B cell (primary cell): ENCODE data around the gene AGPAT3. TPM values are rescaled to one million over a fixed set of nuclear protein-coding genes. Genes with fewer than 3 reads are reported as not detected.

Source experiments
- ATAC-seq: fragments of 200-7000 bp; cut with Tn5 transposase; one replicate; pipeline ENCODE4 v1.10.0; 2021; ENCODE audit warnings: low read depth, mild to moderate bottlenecking, moderate number of reproducible peaks, moderate library complexity
- CTCF ChIA-PET: fragments of 350-600 bp; sonication (Branson Sonifier 250); formaldehyde crosslinking; loops from one replicate; lab custom pipeline; 2021; ENCODE audit warnings: antibody characterized with exemption, inconsistent platforms; lab: Charles Lee
- POLR2A ChIA-PET: fragments of 350-600 bp; sonication (Branson Sonifier 250); formaldehyde crosslinking; loops from one replicate; lab custom pipeline; 2021; ENCODE audit warnings: antibody characterized with exemption; lab: Charles Lee
- DNase-seq: peaks from one replicate; pipeline ENCODE4 v3.0.0; 2013
- H2AFZ ChIP-seq: 2 replicates; pipeline ENCODE4 v1.6.1; 2012; ENCODE audit warnings: mild to moderate bottlenecking, low read depth, low read length; ENCODE audit not compliant: insufficient read depth, poor library complexity, severe bottlenecking
- H3K27ac ChIP-seq, 2 donors: 1 replicate in 1 of 2; 2 replicates in 1 of 2; pipeline ENCODE4 v1.5.1; 2012 to 2013; ENCODE audit warnings: low read length in 2 of 2, mild to moderate bottlenecking in 2 of 2, moderate library complexity in 1 of 2
- H3K27me3 ChIP-seq, 4 experiments: fragments of 200-600 bp in 1 of 4; sonication (generic) in 1 of 4; replicated peaks in 1 of 4; 1 replicate in 2 of 4; 2 replicates in 2 of 4; pipeline versions ENCODE4 v1.6.1 to v1.7.0; 2013 to 2016; ENCODE audit warnings: low read length in 3 of 4, mild to moderate bottlenecking in 2 of 4, mixed read lengths in 1 of 4, moderate library complexity in 1 of 4; ENCODE audit not compliant: insufficient read depth in 4 of 4, control insufficient read depth in 3 of 4; ENCODE audit errors: control extremely low read depth in 1 of 4
- H3K36me3 ChIP-seq, 2 experiments: replicated peaks in 1 of 2; 1 replicate in 1 of 2; 2 replicates in 1 of 2; pipeline versions ENCODE4 v1.6.1 to v1.7.1; 2013; ENCODE audit warnings: low read length in 1 of 2; ENCODE audit not compliant: insufficient read depth in 2 of 2, control insufficient read depth in 1 of 2; ENCODE audit errors: control extremely low read depth in 1 of 2, extremely low read depth in 1 of 2
- H3K4me1 ChIP-seq, 2 donors: fragments of 200-600 bp in 1 of 2; sonication (generic) in 1 of 2; 1 replicate in 1 of 2; 2 replicates in 1 of 2; pipeline versions ENCODE4 v1.5.1 to v1.6.1; 2013 to 2017; ENCODE audit warnings: low read length in 2 of 2; ENCODE audit not compliant: control insufficient read depth in 2 of 2, insufficient read depth in 2 of 2
- H3K4me2 ChIP-seq: replicated peaks from 2 replicates; pipeline ENCODE3; 2012; ENCODE audit warnings: mild to moderate bottlenecking, low read depth, low read length; ENCODE audit not compliant: poor library complexity, severe bottlenecking
- H3K4me3 ChIP-seq, 5 experiments: fragments of 200-600 bp in 1 of 5; sonication (generic) in 1 of 5; 1 replicate in 3 of 5; 2 replicates in 2 of 5; pipeline versions ENCODE4 v1.5.1 to v1.7.0; 2011 to 2016; ENCODE audit warnings: low read length in 4 of 5, mild to moderate bottlenecking in 4 of 5, low read depth in 2 of 5, control low read depth in 1 of 5, moderate library complexity in 1 of 5; ENCODE audit not compliant: insufficient read depth in 1 of 5; ENCODE audit errors: control extremely low read depth in 1 of 5, extremely low read depth in 1 of 5
- H3K79me2 ChIP-seq: fragments of 200-600 bp; sonication (generic); one replicate; pipeline ENCODE4 v1.6.0; 2016; ENCODE audit warnings: low read length; ENCODE audit not compliant: control insufficient read depth, insufficient read depth
- H3K9ac ChIP-seq: fragments of 200-600 bp; sonication (generic); 2 replicates; pipeline ENCODE4 v1.6.1; 2017; ENCODE audit warnings: mild to moderate bottlenecking, low read length, moderate library complexity
- H3K9me3 ChIP-seq, 3 donors: one replicate each; pipeline versions ENCODE4 v1.6.1 to v1.7.1; 2013; ENCODE audit warnings: low read length in 2 of 3; ENCODE audit not compliant: control insufficient read depth in 2 of 3, insufficient read depth in 1 of 3; ENCODE audit errors: control extremely low read depth in 1 of 3
- H4K20me1 ChIP-seq: 2 replicates; pipeline ENCODE4 v1.6.0; 2012; ENCODE audit warnings: mild to moderate bottlenecking, low read length; ENCODE audit not compliant: insufficient read depth, control insufficient read depth, poor library complexity, severe bottlenecking
- H3K27ac Mint-ChIP-seq: one replicate; pipeline ENCODE4 v1.8.0; 2021; ENCODE audit warnings: mixed read lengths
- H3K27me3 Mint-ChIP-seq: one replicate; pipeline ENCODE4 v1.8.0; 2021; ENCODE audit warnings: mixed read lengths
- H3K4me1 Mint-ChIP-seq: one replicate; pipeline ENCODE4 v1.8.0; 2021; ENCODE audit warnings: mixed read lengths
- H3K4me3 Mint-ChIP-seq: one replicate; pipeline ENCODE4 v1.8.0; 2021; ENCODE audit warnings: mixed read lengths
- H3K9me3 Mint-ChIP-seq: one replicate; pipeline ENCODE4 v1.8.0; 2022; ENCODE audit warnings: mixed read lengths; ENCODE audit not compliant: insufficient read depth
- CTCF ChIP-seq: fragments of 200-600 bp; IDR thresholded peaks from one replicate; pipeline ENCODE4 v1.8.0; 2022; ENCODE audit warnings: antibody characterized with exemption, mild to moderate bottlenecking
- EZH2 ChIP-seq: IDR thresholded peaks from 2 replicates; pipeline ENCODE4 v1.6.1; 2012; ENCODE audit warnings: borderline replicate concordance, low read depth, mild to moderate bottlenecking, moderate library complexity, low read length; ENCODE audit not compliant: insufficient read depth, poor library complexity, severe bottlenecking
- WGBS: methylation state at CpG from one replicate; pipeline ENCODE4 v1.1.5; 2013; ENCODE audit warnings: missing lambda C conversion rate; ENCODE audit not compliant: insufficient coverage; 5-methylcytosine and 5-hydroxymethylcytosine counted together
- intact Hi-C: fragments of 100-400 bp; cut with micrococcal nuclease; formaldehyde crosslinking; loops from one replicate; pipeline ENCODE4 v1.10.0; 2022
- polyA plus RNA-seq: library from polyadenylated mRNA; depleted of rRNA; stranded (reverse); fragments of >200 nt; gene quantifications from 2 replicates; pipeline ENCODE4 v1.2.3, GENCODE V29; 2012
- total RNA-seq, 2 donors: library from RNA; stranded (reverse); fragments of 120-200 nt in 1 of 2; gene quantifications; 1 replicate in 1 of 2; 2 replicates in 1 of 2; pipeline versions ENCODE4 v1.2.3 to v1.2.4, GENCODE V29; 2013 to 2022

Gene AGPAT3
- total and polyA plus RNA-seq, 2 donors (not counting 1 experiment from before 2014, with no cell fraction given) = 14.3 to 49.3 TPM

DNA sequence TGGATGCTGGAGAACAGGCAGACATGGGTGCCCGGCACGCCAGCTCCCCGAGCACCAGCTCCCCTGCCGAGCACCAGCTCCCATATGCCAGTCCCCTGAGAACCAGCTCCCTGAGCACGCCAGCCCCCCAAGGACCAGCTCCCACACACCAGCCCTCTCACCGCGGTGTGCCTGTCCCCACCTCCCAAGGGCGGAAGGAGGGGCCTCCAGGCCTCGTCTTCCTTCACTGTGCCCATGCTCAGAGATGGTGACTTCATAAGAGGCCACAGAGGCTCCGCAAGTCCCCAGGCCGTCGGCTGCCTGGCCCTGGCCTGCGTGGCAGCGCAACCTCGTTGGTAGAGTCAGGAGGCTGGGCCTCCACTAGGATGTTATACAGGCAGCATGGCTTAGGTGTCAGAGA lies 69.1 kb downstream of the AGPAT3 start:
- intact Hi-C loops = no loop called here
- TF ChIP-seq EZH2 (no peak), CTCF (no peak)
- H3K27ac Mint-ChIP-seq = no peak overlapping the region
- DNase-seq (no peak), ATAC-seq (no peak)
- H3K4me3 Mint-ChIP-seq = no peak overlapping the region
- Histone ChIP-seq H4K20me1 (peaks cover 79% of the 10 kb centered on the region), H3K4me2 (no peak overlapping the region), H3K4me1 (peaks cover 9 to 19% of the 10 kb centered on the region in 2 donors), H2AFZ (no peak overlapping the region), H3K4me3 (no peak overlapping the region), H3K36me3 (peaks cover 0 to 2% of the 10 kb centered on the region in 2 experiments), H3K79me2 (peaks cover 46% of the 10 kb centered on the region), H3K27me3 (no peaks in the 10 kb centered on the region), H3K9ac (no peak overlapping the region), H3K9me3 (peaks cover 0 to 6% (median 0%) of the 10 kb centered on the region in 3 donors), H3K27ac (no peak overlapping the region)
- no peaks in the 10 kb centered on the region for H3K27me3 Mint-ChIP-seq
- ChIA-PET POLR2A (no interaction called here), CTCF (no interaction called here)
- WGBS = 94% methylated on average over 11 of the region's 15 CpGs
- H3K4me1 Mint-ChIP-seq = peaks cover 30% of the 10 kb centered on the region
- no peaks in the 10 kb centered on the region for H3K9me3 Mint-ChIP-seq

DNA sequence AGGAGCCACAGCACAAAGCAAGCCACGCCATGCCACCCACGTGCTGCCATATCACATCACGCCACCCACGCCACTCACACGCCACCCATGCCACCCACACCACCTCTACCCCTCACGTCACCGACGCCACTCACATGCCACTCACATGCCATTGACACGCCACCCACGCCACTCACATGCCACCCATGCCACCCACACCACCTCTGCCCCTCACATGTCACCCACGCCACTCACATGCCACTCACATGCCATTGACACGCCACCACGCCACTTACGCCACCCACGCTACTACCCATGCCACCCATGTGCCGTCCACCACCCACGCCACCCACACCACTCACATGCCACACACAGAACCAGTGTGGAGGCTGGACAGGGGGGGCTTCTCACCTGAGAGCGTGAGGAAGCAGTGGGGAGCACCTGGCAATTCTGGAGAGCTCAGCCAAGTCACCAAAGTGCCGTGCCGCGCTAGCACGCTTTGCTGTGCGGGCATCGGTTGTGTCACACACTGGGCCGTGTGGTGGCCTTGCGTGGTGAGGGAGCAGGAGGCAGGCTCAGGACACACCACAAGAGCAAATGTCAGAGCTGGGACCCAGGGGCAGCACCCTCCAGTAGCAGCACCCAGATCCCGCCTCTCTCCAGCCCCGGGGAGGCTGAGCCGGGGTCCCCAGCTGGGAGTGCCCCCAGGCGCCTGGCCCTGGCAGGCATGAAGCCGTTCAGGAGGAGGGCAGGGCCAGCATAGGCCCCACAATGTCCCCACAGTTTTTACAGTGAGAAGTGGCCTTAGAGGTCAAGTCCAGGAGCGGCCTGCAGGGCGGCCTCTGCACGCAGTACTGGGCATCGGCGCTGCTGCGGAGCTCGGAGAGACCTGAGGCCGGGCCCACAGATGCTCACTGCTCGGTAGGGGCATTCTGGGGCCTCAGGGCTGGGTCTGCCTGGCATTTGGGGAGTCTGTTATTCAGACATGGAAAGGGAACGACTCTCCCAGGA lies 70.0 kb downstream of the AGPAT3 start:
- no peak for TF ChIP-seq EZH2
- ChIA-PET POLR2A (no interaction called here), CTCF (interaction anchor here (0.5 kb wide), 1 partner anchor 109 kb away, joined by 3 read pairs; no protein-coding TSS in a partner anchor)
- Histone ChIP-seq H3K36me3 (no peaks in the 10 kb centered on the region), H3K9me3 (peaks cover 0 to 6% (median 0%) of the 10 kb centered on the region in 3 donors), H4K20me1 (peaks cover 79% of the 10 kb centered on the region), H3K4me3 (no peak overlapping the region), H3K9ac (no peak overlapping the region), H3K4me2 (no peak overlapping the region), H3K27me3 (no peaks in the 10 kb centered on the region), H3K79me2 (peaks cover 55% of the 10 kb centered on the region), H2AFZ (no peak overlapping the region), H3K27ac (no peak overlapping the region), H3K4me1 (peaks cover 9 to 23% of the 10 kb centered on the region in 2 donors)
- intact Hi-C loops = no loop called here
- H3K4me1 Mint-ChIP-seq = peaks cover 29% of the 10 kb centered on the region
- no peak overlapping the region for H3K27ac Mint-ChIP-seq
- 98% methylated on average over 41 of the region's 41 CpGs for WGBS
- ATAC-seq = no peak
- DNase-seq = no peak
- H3K27me3 Mint-ChIP-seq = no peaks in the 10 kb centered on the region
- H3K9me3 Mint-ChIP-seq = no peaks in the 10 kb centered on the region
- H3K4me3 Mint-ChIP-seq = no peak overlapping the region
